Natural killer cell (primary cell): ENCODE results near the gene SPNS2. TPM values are rescaled to one million over a fixed set of nuclear protein-coding genes. Genes with fewer than 3 reads are reported as not detected.

Experiments
- ATAC-seq, 3 donors: fragments of 150-1000 bp in 2 of 3; fragments of 200-7000 bp in 1 of 3; cut with Tn5 transposase; 1 replicate in 1 of 3; 2 replicates in 2 of 3; pipeline ENCODE4 v1.10.0; 2021; ENCODE audit warnings: mild to moderate bottlenecking in 2 of 3, moderate library complexity in 2 of 3
- DNase-seq, 2 donors: peaks; one replicate each; pipeline versions ENCODE4 v3.0.0 to v3.0.0-alpha.2; 2013 to 2021; ENCODE audit warnings: mixed read lengths in 1 of 2
- H3K27ac ChIP-seq: one replicate; pipeline ENCODE4 v1.5.1; 2013; ENCODE audit warnings: mild to moderate bottlenecking, low read length
- H3K27me3 ChIP-seq: one replicate; pipeline ENCODE4 v1.6.1; 2013; ENCODE audit warnings: low read length; ENCODE audit not compliant: control insufficient read depth, insufficient read depth
- H3K36me3 ChIP-seq: one replicate; pipeline ENCODE4 v1.6.1; 2013; ENCODE audit warnings: low read length; ENCODE audit not compliant: control insufficient read depth, insufficient read depth
- H3K4me1 ChIP-seq: one replicate; pipeline ENCODE4 v1.6.1; 2013; ENCODE audit warnings: low read length; ENCODE audit not compliant: control insufficient read depth, insufficient read depth
- H3K4me3 ChIP-seq: one replicate; pipeline ENCODE4 v1.5.1; 2013; ENCODE audit warnings: low read length
- H3K9me3 ChIP-seq: one replicate; pipeline ENCODE4 v1.6.1; 2013; ENCODE audit warnings: low read length; ENCODE audit not compliant: control insufficient read depth, insufficient read depth
- H3K27ac Mint-ChIP-seq, 2 donors: one replicate each; pipeline ENCODE4 v1.8.0; 2022; ENCODE audit warnings: mild to moderate bottlenecking in 2 of 2, mixed read lengths in 2 of 2, moderate library complexity in 1 of 2
- H3K27me3 Mint-ChIP-seq, 2 donors: one replicate each; pipeline ENCODE4 v1.8.0; 2022; ENCODE audit warnings: low read depth in 2 of 2, mixed read lengths in 2 of 2
- H3K36me3 Mint-ChIP-seq: one replicate; pipeline ENCODE4 v1.8.0; 2022; ENCODE audit warnings: mixed read lengths
- H3K4me1 Mint-ChIP-seq, 2 donors: one replicate each; pipeline ENCODE4 v1.8.0; 2022; ENCODE audit warnings: mixed read lengths in 2 of 2
- H3K4me3 Mint-ChIP-seq: one replicate; pipeline ENCODE4 v1.8.0; 2022; ENCODE audit warnings: mild to moderate bottlenecking, moderate library complexity, mixed read lengths
- H3K9me3 Mint-ChIP-seq, 2 donors: one replicate each; pipeline ENCODE4 v1.8.0; 2022; ENCODE audit warnings: mixed read lengths in 2 of 2
- WGBS: methylation state at CpG from one replicate; pipeline ENCODE4 v1.1.7; 2013; ENCODE audit warnings: missing lambda C conversion rate; ENCODE audit not compliant: insufficient coverage; 5-methylcytosine and 5-hydroxymethylcytosine counted together
- intact Hi-C: fragments of 100-400 bp; cut with micrococcal nuclease; formaldehyde crosslinking; loops from one replicate; pipeline ENCODE4 v1.14.2; 2022
- total RNA-seq, 4 donors: library from RNA; stranded (reverse); fragments of 120-200 nt in 1 of 4; gene quantifications; one replicate each; pipeline versions ENCODE4 v1.2.3 to v1.2.4, GENCODE V29; 2013 to 2022
- TF ChIP-seq, protein P1 (sequence below): fragments of 200-600 bp; IDR thresholded peaks from one replicate; pipeline ENCODE4 v1.8.0; 2022; ENCODE audit warnings: antibody characterized with exemption

SPNS2 gene
- total RNA-seq, 3 donors from 2014 or later (not counting 1 experiment from before 2014, with no cell fraction given) = 0.28 to 0.93 (median 0.43) TPM

DNA sequence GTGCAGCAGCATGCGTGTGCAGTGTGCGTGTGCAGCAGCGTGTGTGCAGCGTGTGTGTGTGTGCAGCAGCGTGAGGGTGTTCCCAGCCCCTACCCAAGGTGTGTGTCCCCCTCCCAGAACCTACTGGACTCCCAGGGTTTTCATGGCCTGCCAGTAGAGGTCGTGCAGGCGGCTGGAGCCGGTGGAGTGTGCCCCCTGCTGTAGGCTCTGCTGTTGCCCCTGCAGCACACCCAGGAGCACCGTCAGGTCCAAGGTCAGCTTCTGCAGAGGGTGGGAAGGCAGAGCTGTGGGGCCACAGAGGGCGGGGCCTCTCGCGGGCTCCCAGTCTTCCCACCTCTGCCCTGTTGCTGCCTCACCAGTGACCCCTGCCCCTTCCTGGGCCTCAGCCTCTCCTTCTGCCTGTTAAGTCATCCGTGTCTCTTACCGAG, 41.6 kb downstream of the SPNS2 start:
- H3K9me3 ChIP-seq = no peaks in the 10 kb centered on the region
- no peak for ATAC-seq
- H3K4me1 ChIP-seq = no peaks in the 10 kb centered on the region
- H3K36me3 Mint-ChIP-seq = no peaks in the 10 kb centered on the region
- H3K4me3 ChIP-seq = no peak overlapping the region
- H3K4me1 Mint-ChIP-seq = peaks cover 0 to 5% of the 10 kb centered on the region in 2 donors
- intact Hi-C loops = no loop called here
- H3K36me3 ChIP-seq = peaks cover 56% of the 10 kb centered on the region
- TF ChIP-seq, protein P1, sequence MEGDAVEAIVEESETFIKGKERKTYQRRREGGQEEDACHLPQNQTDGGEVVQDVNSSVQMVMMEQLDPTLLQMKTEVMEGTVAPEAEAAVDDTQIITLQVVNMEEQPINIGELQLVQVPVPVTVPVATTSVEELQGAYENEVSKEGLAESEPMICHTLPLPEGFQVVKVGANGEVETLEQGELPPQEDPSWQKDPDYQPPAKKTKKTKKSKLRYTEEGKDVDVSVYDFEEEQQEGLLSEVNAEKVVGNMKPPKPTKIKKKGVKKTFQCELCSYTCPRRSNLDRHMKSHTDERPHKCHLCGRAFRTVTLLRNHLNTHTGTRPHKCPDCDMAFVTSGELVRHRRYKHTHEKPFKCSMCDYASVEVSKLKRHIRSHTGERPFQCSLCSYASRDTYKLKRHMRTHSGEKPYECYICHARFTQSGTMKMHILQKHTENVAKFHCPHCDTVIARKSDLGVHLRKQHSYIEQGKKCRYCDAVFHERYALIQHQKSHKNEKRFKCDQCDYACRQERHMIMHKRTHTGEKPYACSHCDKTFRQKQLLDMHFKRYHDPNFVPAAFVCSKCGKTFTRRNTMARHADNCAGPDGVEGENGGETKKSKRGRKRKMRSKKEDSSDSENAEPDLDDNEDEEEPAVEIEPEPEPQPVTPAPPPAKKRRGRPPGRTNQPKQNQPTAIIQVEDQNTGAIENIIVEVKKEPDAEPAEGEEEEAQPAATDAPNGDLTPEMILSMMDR = no peak
- no peaks in the 10 kb centered on the region for H3K27me3 Mint-ChIP-seq
- DNase-seq = no peak
- no peak overlapping the region for H3K4me3 Mint-ChIP-seq
- no peak overlapping the region for H3K27ac ChIP-seq
- no peak overlapping the region for H3K27ac Mint-ChIP-seq
- no peaks in the 10 kb centered on the region for H3K9me3 Mint-ChIP-seq
- WGBS = 78% methylated on average over 14 of the region's 14 CpGs
- H3K27me3 ChIP-seq = no peaks in the 10 kb centered on the region

DNA sequence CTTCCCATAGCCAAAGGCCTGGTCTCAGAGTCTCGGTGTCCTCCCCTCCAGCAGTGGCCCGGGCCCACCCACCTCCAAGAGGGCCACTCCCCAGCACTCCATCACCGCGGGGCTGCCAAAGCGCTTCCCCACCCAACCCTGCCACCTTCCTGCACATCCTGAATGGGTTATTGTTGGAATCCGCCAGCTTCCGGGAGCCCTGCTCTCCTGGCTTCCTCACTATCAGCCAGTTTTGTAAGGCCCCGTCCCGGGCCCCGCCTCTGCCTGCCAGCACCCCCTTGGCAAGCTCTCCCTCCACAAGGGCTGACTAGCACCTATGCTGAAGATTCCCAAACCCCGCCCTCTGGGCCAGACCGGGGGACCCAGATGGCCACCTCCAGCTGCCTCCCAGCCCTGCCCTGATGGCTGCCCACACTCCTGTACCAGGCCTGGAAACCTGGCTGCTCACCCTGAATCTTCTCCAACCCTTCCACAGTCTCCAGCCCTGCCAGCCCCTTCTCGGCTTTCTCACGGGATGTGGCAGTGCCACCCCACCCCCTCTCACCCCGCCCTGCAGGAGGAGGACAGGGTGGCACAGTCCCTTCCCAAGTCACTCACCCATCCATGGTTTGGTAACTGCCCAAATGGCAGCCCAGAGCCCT, 42.1 kb downstream of the SPNS2 start:
- Mint-ChIP-seq H3K4me3 (no peak overlapping the region), H3K4me1 (peaks cover 0 to 5% of the 10 kb centered on the region in 2 donors), H3K36me3 (no peaks in the 10 kb centered on the region), H3K9me3 (no peaks in the 10 kb centered on the region), H3K27ac (no peak overlapping the region), H3K27me3 (no peaks in the 10 kb centered on the region)
- 82% methylated on average over 15 of the region's 15 CpGs for WGBS
- Histone ChIP-seq H3K27me3 (no peaks in the 10 kb centered on the region), H3K36me3 (peaks cover 61% of the 10 kb centered on the region), H3K4me3 (no peak overlapping the region), H3K27ac (no peak overlapping the region), H3K4me1 (no peaks in the 10 kb centered on the region), H3K9me3 (no peaks in the 10 kb centered on the region)
- DNase-seq (no peak), ATAC-seq (no peak)
- TF ChIP-seq, protein P1 = no peak
- intact Hi-C loops = no loop called here

- no peak for ATAC-seq
- intact Hi-C loops = no loop called here
Observed at GRCh38 chr17:4541328-4542002, 42.8 kb downstream of the SPNS2 start.

More at GRCh38 chr17:4541328-4542002, 42.8 kb downstream of the SPNS2 start:
- Histone ChIP-seq H3K27ac (no peak overlapping the region), H3K9me3 (no peaks in the 10 kb centered on the region), H3K4me1 (no peaks in the 10 kb centered on the region), H3K27me3 (no peaks in the 10 kb centered on the region), H3K4me3 (no peak overlapping the region), H3K36me3 (peaks cover 63% of the 10 kb centered on the region)
- no peak overlapping the region for H3K4me3 Mint-ChIP-seq
- DNase-seq = no peak
- no peak overlapping the region for H3K27ac Mint-ChIP-seq
- TF ChIP-seq, protein P1 = no peak
- H3K36me3 Mint-ChIP-seq = no peaks in the 10 kb centered on the region
- H3K27me3 Mint-ChIP-seq = no peaks in the 10 kb centered on the region
- peaks cover 0 to 5% of the 10 kb centered on the region in 2 donors for H3K4me1 Mint-ChIP-seq
- no peaks in the 10 kb centered on the region for H3K9me3 Mint-ChIP-seq
- 91% methylated on average over 29 of the region's 29 CpGs for WGBS
